ENCODE results near the gene CST9. TPM values are rescaled to one million over a fixed set of nuclear protein-coding genes. Genes with fewer than 3 reads are reported as not detected.

Gene CST9
- total and polyA plus RNA-seq, 2 of the 13 experiments (the other 11 are each of a cell fraction or from before 2014, with no cell fraction given) = 0.07 TPM; not detected in 1

GRCh38 chr20:23653400-23653938, 47.8 kb upstream of the CST9 start (continued):
- TF ChIP-seq PRDM4 (CRISPR knock-in tag; IDR thresholded peaks at IDR 0.05; ENCODE audit: borderline replicate concordance) (no peak), ZNF10 (CRISPR knock-in tag; IDR thresholded peaks at IDR 0.05; ENCODE audit: borderline replicate concordance, low read depth) (0 out of 2 replicates have a peak, but pooled peaks have one; percentile 44), ZNF572 (CRISPR knock-in tag; IDR thresholded peaks at IDR 0.05) (0 out of 2 replicates have a peak, but pooled peaks have one; percentile 9), KAT8 (CRISPR knock-in tag; IDR thresholded peaks at IDR 0.05) (no peak), ETV5 (CRISPR knock-in tag; IDR thresholded peaks at IDR 0.05; ENCODE audit: borderline replicate concordance) (peak; percentile 61; the same call in 1 of the 2 replicates), ZNF33B (CRISPR knock-in tag; IDR thresholded peaks at IDR 0.05) (peak; percentile 24; the same call in 1 of the 2 replicates), ARID5B (CRISPR knock-in tag; IDR thresholded peaks at IDR 0.05) (0 out of 2 replicates have a peak, but pooled peaks have one; percentile 9), PITX1 (CRISPR knock-in tag; IDR thresholded peaks at IDR 0.05) (0 out of 2 replicates have a peak, but pooled peaks have one; percentile 24), ZFY (CRISPR knock-in tag; IDR thresholded peaks at IDR 0.05) (no peak), ZNF687 (CRISPR knock-in tag; IDR thresholded peaks at IDR 0.05) (peak; percentile 61), ZNF607 (CRISPR knock-in tag; IDR thresholded peaks at IDR 0.05; ENCODE audit: borderline replicate concordance) (no peak), HOXA3 (CRISPR knock-in tag; IDR thresholded peaks at IDR 0.05) (0 out of 2 replicates have a peak, but pooled peaks have one; percentile 22), HMG20B (CRISPR knock-in tag; conservative IDR thresholded peaks at IDR 0.05) (no peak), ZEB1 (IDR thresholded peaks at IDR 0.05; ENCODE audit: insufficient replicate concordance, low read depth) (peak; percentile 55), ZNF678 (CRISPR knock-in tag; IDR thresholded peaks at IDR 0.05) (peak; percentile 65; the same call in 1 of the 2 replicates)

Measured in HepG2 (cell line).